ENCODE results near the gene GGA1. TPM values are rescaled to one million over a fixed set of nuclear protein-coding genes. Genes with fewer than 3 reads are reported as not detected.

The GGA1 gene
- total and polyA plus RNA-seq, 9 of the 15 experiments (the other 6 are each of a cell fraction or from before 2014, with no cell fraction given) = 1.5 to 69.5 (median 31.6) TPM

DNA sequence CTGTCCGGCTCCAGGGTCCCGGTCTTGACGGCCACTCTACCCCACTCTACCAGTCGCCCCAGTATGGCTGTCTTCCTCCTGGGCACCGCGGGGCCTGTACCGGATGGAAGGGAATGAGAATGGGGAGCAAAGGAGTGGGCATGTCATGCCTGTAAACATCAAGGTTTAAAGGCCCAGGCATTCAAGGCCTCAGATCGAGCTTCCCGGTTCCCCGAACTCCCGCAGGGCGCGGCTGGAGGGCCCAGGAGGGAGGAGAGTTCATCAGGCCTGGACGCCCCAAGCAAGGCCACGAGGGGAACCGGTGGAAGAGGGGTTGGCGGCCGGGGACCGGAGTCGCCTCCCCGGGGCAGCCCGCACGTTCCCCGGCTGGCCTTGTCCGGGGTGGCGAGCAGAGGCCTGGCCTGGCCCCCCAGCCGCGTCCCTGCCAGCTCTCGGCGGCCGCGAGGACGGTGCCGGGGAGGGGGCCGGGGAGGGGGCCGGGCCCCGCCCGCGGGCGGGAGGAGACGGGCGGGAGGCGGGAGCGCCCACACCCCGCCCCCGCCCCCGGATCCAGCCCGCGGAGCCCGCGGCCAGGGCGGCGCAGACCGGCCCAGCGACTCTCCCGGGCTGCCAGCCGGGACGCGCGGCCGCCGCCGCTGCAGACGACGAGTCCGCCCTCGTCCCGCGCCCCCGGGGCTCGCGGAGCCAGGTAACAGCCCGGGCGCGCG, 48.6 kb upstream of the GGA1 start, which contains the start of gene CDC42EP1 (continued):
- TF ChIP-seq, protein P1, sequence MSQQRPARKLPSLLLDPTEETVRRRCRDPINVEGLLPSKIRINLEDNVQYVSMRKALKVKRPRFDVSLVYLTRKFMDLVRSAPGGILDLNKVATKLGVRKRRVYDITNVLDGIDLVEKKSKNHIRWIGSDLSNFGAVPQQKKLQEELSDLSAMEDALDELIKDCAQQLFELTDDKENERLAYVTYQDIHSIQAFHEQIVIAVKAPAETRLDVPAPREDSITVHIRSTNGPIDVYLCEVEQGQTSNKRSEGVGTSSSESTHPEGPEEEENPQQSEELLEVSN (IDR thresholded peaks at IDR 0.05; ENCODE audit: borderline replicate concordance in 1 of 2, extremely low read depth in 1 of 2, insufficient read depth in 1 of 2, insufficient read length in 1 of 2, low read depth in 1 of 2, low read length in 1 of 2, poor library complexity in 1 of 2, severe bottlenecking in 1 of 2) = peak in 1 of 2 experiments; percentile 75
- no peak for TF ChIP-seq FOXA1 (IDR thresholded peaks at IDR 0.05; ENCODE audit: borderline replicate concordance)
- TF ChIP-seq, protein P2, sequence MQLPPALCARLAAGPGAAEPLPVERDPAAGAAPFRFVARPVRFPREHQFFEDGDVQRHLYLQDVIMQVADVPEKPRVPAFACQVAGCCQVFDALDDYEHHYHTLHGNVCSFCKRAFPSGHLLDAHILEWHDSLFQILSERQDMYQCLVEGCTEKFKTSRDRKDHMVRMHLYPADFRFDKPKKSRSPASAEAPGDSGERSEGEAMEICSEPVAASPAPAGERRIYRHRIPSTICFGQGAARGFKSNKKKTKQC (CRISPR knock-in tag; IDR thresholded peaks at IDR 0.05) = 0 out of 2 replicates have a peak, but pooled peaks have one; percentile 29
- TF ChIP-seq, protein P3, sequence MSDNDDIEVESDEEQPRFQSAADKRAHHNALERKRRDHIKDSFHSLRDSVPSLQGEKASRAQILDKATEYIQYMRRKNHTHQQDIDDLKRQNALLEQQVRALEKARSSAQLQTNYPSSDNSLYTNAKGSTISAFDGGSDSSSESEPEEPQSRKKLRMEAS (CRISPR knock-in tag; IDR thresholded peaks at IDR 0.05) = peak; percentile 51; the same call in 1 of the 2 replicates
- TF ChIP-seq TEAD4 (IDR thresholded peaks at IDR 0.05; ENCODE audit: low read length) = no peak
- TF ChIP-seq TEAD4 (CRISPR knock-in tag; IDR thresholded peaks at IDR 0.05; ENCODE audit: borderline replicate concordance) = no peak
- TF ChIP-seq MAZ (CRISPR knock-in tag; conservative IDR thresholded peaks at IDR 0.05 in 1 of 2, IDR thresholded peaks at IDR 0.05 in 1 of 2) = peak; percentile 66 to 96; a peak in 3 of 4 replicates
- TF ChIP-seq FOXP1 (CRISPR knock-in tag; IDR thresholded peaks at IDR 0.05) = no peak
- TF ChIP-seq RBM15 (IDR thresholded peaks at IDR 0.05; ENCODE audit: insufficient read depth, low read length) = no peak
- TF ChIP-seq, protein P4, sequence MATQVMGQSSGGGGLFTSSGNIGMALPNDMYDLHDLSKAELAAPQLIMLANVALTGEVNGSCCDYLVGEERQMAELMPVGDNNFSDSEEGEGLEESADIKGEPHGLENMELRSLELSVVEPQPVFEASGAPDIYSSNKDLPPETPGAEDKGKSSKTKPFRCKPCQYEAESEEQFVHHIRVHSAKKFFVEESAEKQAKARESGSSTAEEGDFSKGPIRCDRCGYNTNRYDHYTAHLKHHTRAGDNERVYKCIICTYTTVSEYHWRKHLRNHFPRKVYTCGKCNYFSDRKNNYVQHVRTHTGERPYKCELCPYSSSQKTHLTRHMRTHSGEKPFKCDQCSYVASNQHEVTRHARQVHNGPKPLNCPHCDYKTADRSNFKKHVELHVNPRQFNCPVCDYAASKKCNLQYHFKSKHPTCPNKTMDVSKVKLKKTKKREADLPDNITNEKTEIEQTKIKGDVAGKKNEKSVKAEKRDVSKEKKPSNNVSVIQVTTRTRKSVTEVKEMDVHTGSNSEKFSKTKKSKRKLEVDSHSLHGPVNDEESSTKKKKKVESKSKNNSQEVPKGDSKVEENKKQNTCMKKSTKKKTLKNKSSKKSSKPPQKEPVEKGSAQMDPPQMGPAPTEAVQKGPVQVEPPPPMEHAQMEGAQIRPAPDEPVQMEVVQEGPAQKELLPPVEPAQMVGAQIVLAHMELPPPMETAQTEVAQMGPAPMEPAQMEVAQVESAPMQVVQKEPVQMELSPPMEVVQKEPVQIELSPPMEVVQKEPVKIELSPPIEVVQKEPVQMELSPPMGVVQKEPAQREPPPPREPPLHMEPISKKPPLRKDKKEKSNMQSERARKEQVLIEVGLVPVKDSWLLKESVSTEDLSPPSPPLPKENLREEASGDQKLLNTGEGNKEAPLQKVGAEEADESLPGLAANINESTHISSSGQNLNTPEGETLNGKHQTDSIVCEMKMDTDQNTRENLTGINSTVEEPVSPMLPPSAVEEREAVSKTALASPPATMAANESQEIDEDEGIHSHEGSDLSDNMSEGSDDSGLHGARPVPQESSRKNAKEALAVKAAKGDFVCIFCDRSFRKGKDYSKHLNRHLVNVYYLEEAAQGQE (IDR thresholded peaks at IDR 0.05; ENCODE audit: borderline replicate concordance) = peak; percentile 59; the same call in 1 of the 2 replicates
- TF ChIP-seq, protein P4 (CRISPR knock-in tag; IDR thresholded peaks at IDR 0.05; ENCODE audit: low read depth) = no peak
- peak; percentile 62; the same call in 1 of the 2 replicates for TF ChIP-seq L3MBTL2 (IDR thresholded peaks at IDR 0.05)
- no peak for TF ChIP-seq LARP7 (IDR thresholded peaks at IDR 0.05)
- peak; percentile 57 for TF ChIP-seq KDM5B (IDR thresholded peaks at IDR 0.05; ENCODE audit: insufficient replicate concordance, low read depth, low read length)
- TF ChIP-seq, protein P5, sequence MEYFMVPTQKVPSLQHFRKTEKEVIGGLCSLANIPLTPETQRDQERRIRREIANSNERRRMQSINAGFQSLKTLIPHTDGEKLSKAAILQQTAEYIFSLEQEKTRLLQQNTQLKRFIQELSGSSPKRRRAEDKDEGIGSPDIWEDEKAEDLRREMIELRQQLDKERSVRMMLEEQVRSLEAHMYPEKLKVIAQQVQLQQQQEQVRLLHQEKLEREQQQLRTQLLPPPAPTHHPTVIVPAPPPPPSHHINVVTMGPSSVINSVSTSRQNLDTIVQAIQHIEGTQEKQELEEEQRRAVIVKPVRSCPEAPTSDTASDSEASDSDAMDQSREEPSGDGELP (CRISPR knock-in tag; IDR thresholded peaks at IDR 0.05; ENCODE audit: borderline replicate concordance) = peak; percentile 40; the same call in 1 of the 2 replicates

All from K562 (cell line).